ENCODE data around the gene KCNQ1.

GRCh38 chr11:2722955-2723354 is 278.1 kb downstream of the KCNQ1 start:
- no peak for TF ChIP-seq POLR2AphosphoS5 (IDR thresholded peaks at IDR 0.05; ENCODE audit: low read depth)
- TF ChIP-seq EZH2 (IDR thresholded peaks at IDR 0.05; ENCODE audit: low read depth, unreplicated experiment): no peak
- no peak for TF ChIP-seq CTCF (conservative IDR thresholded peaks at IDR 0.05; ENCODE audit: low read depth in 2 of 2)
- no peak for TF ChIP-seq EZH2phosphoT487 (IDR thresholded peaks at IDR 0.05; ENCODE audit: unreplicated experiment)
- TF ChIP-seq, protein P1, sequence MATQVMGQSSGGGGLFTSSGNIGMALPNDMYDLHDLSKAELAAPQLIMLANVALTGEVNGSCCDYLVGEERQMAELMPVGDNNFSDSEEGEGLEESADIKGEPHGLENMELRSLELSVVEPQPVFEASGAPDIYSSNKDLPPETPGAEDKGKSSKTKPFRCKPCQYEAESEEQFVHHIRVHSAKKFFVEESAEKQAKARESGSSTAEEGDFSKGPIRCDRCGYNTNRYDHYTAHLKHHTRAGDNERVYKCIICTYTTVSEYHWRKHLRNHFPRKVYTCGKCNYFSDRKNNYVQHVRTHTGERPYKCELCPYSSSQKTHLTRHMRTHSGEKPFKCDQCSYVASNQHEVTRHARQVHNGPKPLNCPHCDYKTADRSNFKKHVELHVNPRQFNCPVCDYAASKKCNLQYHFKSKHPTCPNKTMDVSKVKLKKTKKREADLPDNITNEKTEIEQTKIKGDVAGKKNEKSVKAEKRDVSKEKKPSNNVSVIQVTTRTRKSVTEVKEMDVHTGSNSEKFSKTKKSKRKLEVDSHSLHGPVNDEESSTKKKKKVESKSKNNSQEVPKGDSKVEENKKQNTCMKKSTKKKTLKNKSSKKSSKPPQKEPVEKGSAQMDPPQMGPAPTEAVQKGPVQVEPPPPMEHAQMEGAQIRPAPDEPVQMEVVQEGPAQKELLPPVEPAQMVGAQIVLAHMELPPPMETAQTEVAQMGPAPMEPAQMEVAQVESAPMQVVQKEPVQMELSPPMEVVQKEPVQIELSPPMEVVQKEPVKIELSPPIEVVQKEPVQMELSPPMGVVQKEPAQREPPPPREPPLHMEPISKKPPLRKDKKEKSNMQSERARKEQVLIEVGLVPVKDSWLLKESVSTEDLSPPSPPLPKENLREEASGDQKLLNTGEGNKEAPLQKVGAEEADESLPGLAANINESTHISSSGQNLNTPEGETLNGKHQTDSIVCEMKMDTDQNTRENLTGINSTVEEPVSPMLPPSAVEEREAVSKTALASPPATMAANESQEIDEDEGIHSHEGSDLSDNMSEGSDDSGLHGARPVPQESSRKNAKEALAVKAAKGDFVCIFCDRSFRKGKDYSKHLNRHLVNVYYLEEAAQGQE (IDR thresholded peaks at IDR 0.05; ENCODE audit: unreplicated experiment): no peak

Data from GM23338 (cell line).